Body of pancreas (tissue), 4 donors: ENCODE measurements around the gene PUS7L.

ENCODE experiments used
- POLR2A ChIP-seq, 3 donors: fragments of 450-650 bp; IDR thresholded peaks; one replicate each; pipeline ENCODE4 v1.6.1; 2016; ENCODE audit warnings: antibody characterized with exemption in 3 of 3, mild to moderate bottlenecking in 2 of 3
- TF ChIP-seq, protein P1 (sequence below), 7 experiments: fragments of 450-650 bp in 4 of 7; fragments of 200-600 bp in 3 of 7; sonication (generic) in 3 of 7; IDR thresholded peaks; one replicate each; pipeline ENCODE4 v1.5.1; 2016 to 2019; ENCODE audit warnings: antibody characterized with exemption in 7 of 7

DNA sequence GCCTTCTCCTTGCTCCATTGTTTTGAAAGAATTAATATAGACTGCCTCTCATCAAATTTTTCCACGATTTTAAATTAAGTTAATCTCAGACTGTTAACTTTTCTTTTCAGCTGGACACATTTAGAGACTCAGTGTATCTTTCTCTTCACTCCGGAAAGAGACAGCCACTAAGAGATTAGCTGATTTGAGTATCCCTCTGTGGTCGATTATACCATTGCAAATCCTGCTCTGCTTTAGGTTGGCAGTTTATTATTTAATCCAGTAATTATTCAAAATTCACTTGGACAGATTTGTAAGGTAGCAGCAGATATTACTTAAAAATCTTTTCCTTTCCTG lies 48.1 kb upstream of the PUS7L start:
- TF ChIP-seq, protein P1, sequence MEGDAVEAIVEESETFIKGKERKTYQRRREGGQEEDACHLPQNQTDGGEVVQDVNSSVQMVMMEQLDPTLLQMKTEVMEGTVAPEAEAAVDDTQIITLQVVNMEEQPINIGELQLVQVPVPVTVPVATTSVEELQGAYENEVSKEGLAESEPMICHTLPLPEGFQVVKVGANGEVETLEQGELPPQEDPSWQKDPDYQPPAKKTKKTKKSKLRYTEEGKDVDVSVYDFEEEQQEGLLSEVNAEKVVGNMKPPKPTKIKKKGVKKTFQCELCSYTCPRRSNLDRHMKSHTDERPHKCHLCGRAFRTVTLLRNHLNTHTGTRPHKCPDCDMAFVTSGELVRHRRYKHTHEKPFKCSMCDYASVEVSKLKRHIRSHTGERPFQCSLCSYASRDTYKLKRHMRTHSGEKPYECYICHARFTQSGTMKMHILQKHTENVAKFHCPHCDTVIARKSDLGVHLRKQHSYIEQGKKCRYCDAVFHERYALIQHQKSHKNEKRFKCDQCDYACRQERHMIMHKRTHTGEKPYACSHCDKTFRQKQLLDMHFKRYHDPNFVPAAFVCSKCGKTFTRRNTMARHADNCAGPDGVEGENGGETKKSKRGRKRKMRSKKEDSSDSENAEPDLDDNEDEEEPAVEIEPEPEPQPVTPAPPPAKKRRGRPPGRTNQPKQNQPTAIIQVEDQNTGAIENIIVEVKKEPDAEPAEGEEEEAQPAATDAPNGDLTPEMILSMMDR (IDR thresholded peaks at IDR 0.05): no peak
- TF ChIP-seq POLR2A (IDR thresholded peaks at IDR 0.05): no peak
